T-cell (primary cell): ENCODE data around the gene SLCO3A1. TPM values are rescaled to one million over a fixed set of nuclear protein-coding genes. Genes with fewer than 3 reads are reported as not detected.
"Not testable (repeated sequence)": the region's sequence is repeated elsewhere in the genome, so short reads cannot be mapped to it uniquely, and the experiment has no call there.

Source experiments
- ATAC-seq, 4 experiments: fragments of 200-7000 bp in 3 of 4; fragments of 150-1000 bp in 1 of 4; cut with Tn5 transposase; replicated peaks in 1 of 4; 1 replicate in 3 of 4; 2 replicates in 1 of 4; pipeline ENCODE4 v1.10.0; 2021; ENCODE audit warnings: moderate library complexity in 3 of 4, mild to moderate bottlenecking in 2 of 4, moderate number of reproducible peaks in 1 of 4
- CTCF ChIA-PET, 2 donors: fragments of 300-600 bp; sonication (Branson Sonifier 250); formaldehyde crosslinking; loops; one replicate each; lab custom pipeline; 2022; ENCODE audit warnings: antibody characterized with exemption in 2 of 2; lab: Charles Lee
- POLR2A ChIA-PET, 2 donors: fragments of 300-600 bp; sonication (Branson Sonifier 250); formaldehyde crosslinking; loops; one replicate each; lab custom pipeline; 2022; ENCODE audit warnings: antibody characterized with exemption in 2 of 2; lab: Charles Lee
- DNase-seq, 35 experiments: peaks; one replicate each; pipeline versions ENCODE4 v3.0.0 to v3.0.0-alpha.2; 2013 to 2023
- H3K27ac ChIP-seq: one replicate; pipeline ENCODE4 v1.5.1; 2013; ENCODE audit warnings: low read length
- H3K27me3 ChIP-seq, 2 experiments: replicated peaks in 1 of 2; 1 replicate in 1 of 2; 2 replicates in 1 of 2; pipeline versions ENCODE4 v1.6.1 to v1.7.0; 2013; ENCODE audit warnings: low read length in 1 of 2, mixed read lengths in 1 of 2; ENCODE audit not compliant: control insufficient read depth in 2 of 2, insufficient read depth in 2 of 2; ENCODE audit errors: extremely low read depth in 1 of 2
- H3K36me3 ChIP-seq, 2 donors: 1 replicate in 1 of 2; 2 replicates in 1 of 2; pipeline versions ENCODE4 v1.6.1 to v1.7.0; 2013; ENCODE audit warnings: low read length in 1 of 2; ENCODE audit not compliant: control insufficient read depth in 2 of 2, insufficient read depth in 1 of 2; ENCODE audit errors: extremely low read depth in 1 of 2
- H3K4me1 ChIP-seq, 2 experiments: 1 replicate in 1 of 2; 2 replicates in 1 of 2; pipeline versions ENCODE4 v1.6.1 to v1.7.0; 2013; ENCODE audit warnings: low read length in 2 of 2, mixed read lengths in 1 of 2; ENCODE audit not compliant: insufficient read depth in 2 of 2, control insufficient read depth in 1 of 2; ENCODE audit errors: extremely low read depth in 1 of 2
- H3K4me3 ChIP-seq, 2 donors: 1 replicate in 1 of 2; 2 replicates in 1 of 2; pipeline versions ENCODE4 v1.5.1 to v1.7.0; 2013; ENCODE audit warnings: mild to moderate bottlenecking in 2 of 2, low read length in 1 of 2, moderate library complexity in 1 of 2; ENCODE audit not compliant: control insufficient read depth in 1 of 2; ENCODE audit errors: extremely low read depth in 1 of 2
- H3K9me3 ChIP-seq: 2 replicates; pipeline ENCODE4 v1.7.0; 2013
- H3K27ac Mint-ChIP-seq, 2 donors: one replicate each; pipeline ENCODE4 v1.8.0; 2020 to 2021; ENCODE audit warnings: mild to moderate bottlenecking in 2 of 2, mixed read lengths in 2 of 2
- H3K27me3 Mint-ChIP-seq, 2 donors: one replicate each; pipeline ENCODE4 v1.8.0; 2021 to 2022; ENCODE audit warnings: mixed read lengths in 2 of 2
- H3K36me3 Mint-ChIP-seq: one replicate; pipeline ENCODE4 v1.8.0; 2021; ENCODE audit warnings: mixed read lengths
- H3K4me1 Mint-ChIP-seq, 3 donors: one replicate each; pipeline ENCODE4 v1.8.0; 2020 to 2022; ENCODE audit warnings: mixed read lengths in 3 of 3, mild to moderate bottlenecking in 1 of 3
- H3K4me3 Mint-ChIP-seq, 3 donors: one replicate each; pipeline ENCODE4 v1.8.0; 2020 to 2022; ENCODE audit warnings: mild to moderate bottlenecking in 3 of 3, mixed read lengths in 3 of 3, moderate library complexity in 3 of 3
- H3K9me3 Mint-ChIP-seq, 3 donors: one replicate each; pipeline ENCODE4 v1.8.0; 2020 to 2022; ENCODE audit warnings: mixed read lengths in 3 of 3
- whole genome bisulfite sequencing: methylation state at CpG from one replicate; pipeline ENCODE4 v1.1.5; 2013; ENCODE audit warnings: missing lambda C conversion rate; ENCODE audit not compliant: insufficient coverage; 5-methylcytosine and 5-hydroxymethylcytosine counted together
- total RNA-seq, 35 experiments: library from RNA in 6 of 35; stranded (reverse) in 6 of 35; fragments of 120-200 nt in 1 of 35; gene quantifications; one replicate each; pipeline versions ENCODE4 v1.2.1 to v1.2.4 and lab custom pipeline; 2013 to 2026

SLCO3A1 gene
- total RNA-seq, 5 donors from 2014 or later (not counting 1 experiment from before 2014, with no cell fraction given), result 26.2 to 52.2 (median 38.7) TPM

GRCh38 chr15:92207601-92208000, 354.1 kb downstream of the SLCO3A1 start:
- ATAC-seq, H3K4me1 Mint-ChIP-seq, H3K9me3 ChIP-seq, H3K4me3 Mint-ChIP-seq, DNase-seq, CTCF ChIA-PET, H3K36me3 Mint-ChIP-seq, H3K9me3 Mint-ChIP-seq, POLR2A ChIA-PET, H3K27me3 ChIP-seq, H3K27ac ChIP-seq, H3K4me3 ChIP-seq, H3K4me1 ChIP-seq, H3K36me3 ChIP-seq, H3K27ac Mint-ChIP-seq: not testable (repeated sequence)
- H3K27me3 Mint-ChIP-seq, result peaks cover 21 to 28% of the 10 kb centered on the region in 2 donors
- WGBS, result 76% methylated on average over 5 of the region's 6 CpGs
